RWPE1 (cell line): ENCODE measurements around the gene PID1.
"Not testable (repeated sequence)": the region's sequence is repeated elsewhere in the genome, so short reads cannot be mapped to it uniquely, and the experiment has no call there.

Experiments used
- CTCF ChIA-PET: fragments of 350-600 bp; sonication (Branson Sonifier 250); formaldehyde crosslinking; extraction: SDS; loops from one replicate; lab custom pipeline; 2021; lab: Yijun Ruan, JAX
- POLR2A ChIA-PET: fragments of 400-600 bp; formaldehyde crosslinking; extraction: SDS; loops from one replicate; lab custom pipeline; 2020; ENCODE audit warnings: antibody characterized with exemption; ENCODE audit not compliant: low non-redundant PET; lab: Yijun Ruan, JAX
- DNase-seq: peaks from one replicate; pipeline ENCODE4 v3.0.0; 2012; ENCODE audit warnings: low spot score
- H3K27ac ChIP-seq: fragments of 450-650 bp; 2 replicates; pipeline ENCODE4 v1.5.1; 2017
- CTCF ChIP-seq: fragments of 450-650 bp; conservative IDR thresholded peaks from 2 replicates; pipeline ENCODE4 v1.5.1; 2017; ENCODE audit warnings: low read depth, mild to moderate bottlenecking

PID1 gene

DNA sequence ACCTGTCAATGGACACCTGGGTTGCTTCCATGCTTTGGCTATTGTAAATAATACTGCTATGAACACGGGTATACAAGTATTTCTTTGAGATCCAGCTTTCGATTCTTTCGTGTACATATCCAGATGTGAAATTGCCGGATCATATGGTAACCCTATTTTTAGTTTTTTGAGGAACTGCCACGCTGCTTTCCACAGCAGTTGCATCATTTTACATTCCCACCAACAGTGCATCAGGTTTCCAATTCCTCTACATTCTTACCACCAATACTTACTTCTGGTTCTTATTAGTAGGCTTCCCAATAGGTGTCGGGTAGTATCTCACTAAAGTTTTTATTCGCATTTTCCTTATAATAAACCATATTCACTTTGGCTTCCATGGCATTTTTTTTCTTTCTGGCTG, 69.6 kb downstream of the PID1 start:
- ChIA-PET POLR2A (no interaction called here), CTCF (no interaction called here)
- DNase-seq: no peak
- no peak for TF ChIP-seq CTCF
- H3K27ac ChIP-seq: no peak overlapping the region

DNA sequence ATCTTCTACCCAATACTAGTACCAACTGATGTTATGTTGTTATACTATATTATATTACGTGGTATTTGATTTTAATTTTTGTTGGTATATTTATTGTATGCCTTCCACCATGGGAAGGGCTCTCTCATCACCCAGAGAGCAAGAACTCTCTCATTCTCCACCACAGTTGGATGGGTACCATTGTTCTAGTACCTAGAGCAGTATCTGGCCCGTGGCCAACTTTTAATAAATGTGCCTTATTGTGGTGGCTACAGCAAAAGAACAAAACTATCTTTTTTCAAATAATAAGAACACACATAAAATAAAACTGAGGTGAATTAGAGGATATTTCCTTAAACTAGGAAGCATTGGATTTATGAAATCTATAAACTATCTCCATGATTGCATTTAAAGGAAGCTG, 71.8 kb downstream of the PID1 start:
- TF ChIP-seq CTCF: no peak
- DNase-seq: no peak
- POLR2A ChIA-PET: no interaction called here
- no peak overlapping the region for H3K27ac ChIP-seq
- CTCF ChIA-PET: no interaction called here

DNA sequence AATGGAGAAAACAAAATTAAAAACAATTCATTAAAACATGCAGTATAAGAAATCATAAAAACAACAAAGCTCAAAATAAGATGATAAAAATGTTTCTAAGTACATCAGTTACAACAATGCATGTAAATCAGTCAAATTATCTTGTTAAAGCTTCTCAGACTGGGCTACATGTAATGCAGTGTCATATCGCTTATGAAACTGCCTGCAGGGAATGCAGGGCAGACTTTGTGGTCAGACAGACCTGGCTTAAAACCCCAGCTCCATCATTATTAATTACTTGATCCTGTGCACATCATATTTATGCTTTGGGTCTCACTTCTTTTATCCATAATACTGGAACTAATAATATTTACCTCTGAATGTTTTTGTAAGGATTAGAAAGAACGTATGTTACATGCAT, 74.6 kb downstream of the PID1 start:
- ChIA-PET CTCF (interaction anchor here (0.8 kb wide), 1 partner anchor 75 kb away, joined by 3 read pairs; no protein-coding TSS in a partner anchor), POLR2A (no interaction called here)
- no peak for TF ChIP-seq CTCF

GRCh38 chr2:229195346-229195947, 75.6 kb downstream of the PID1 start:
- no peak for DNase-seq
- TF ChIP-seq CTCF: no peak
- ChIA-PET CTCF (no interaction called here), POLR2A (no interaction called here)
- H3K27ac ChIP-seq: no peak overlapping the region

More for the DNA sequence above, 74.6 kb downstream of the PID1 start:
- DNase-seq: no peak
- H3K27ac ChIP-seq: no peak overlapping the region

- no peak overlapping the region for H3K27ac ChIP-seq
- no peak for TF ChIP-seq CTCF
- ChIA-PET POLR2A (no interaction called here), CTCF (no interaction called here)
- no peak for DNase-seq
Observed at GRCh38 chr2:229193281-229193680, 77.8 kb downstream of the PID1 start.

DNA sequence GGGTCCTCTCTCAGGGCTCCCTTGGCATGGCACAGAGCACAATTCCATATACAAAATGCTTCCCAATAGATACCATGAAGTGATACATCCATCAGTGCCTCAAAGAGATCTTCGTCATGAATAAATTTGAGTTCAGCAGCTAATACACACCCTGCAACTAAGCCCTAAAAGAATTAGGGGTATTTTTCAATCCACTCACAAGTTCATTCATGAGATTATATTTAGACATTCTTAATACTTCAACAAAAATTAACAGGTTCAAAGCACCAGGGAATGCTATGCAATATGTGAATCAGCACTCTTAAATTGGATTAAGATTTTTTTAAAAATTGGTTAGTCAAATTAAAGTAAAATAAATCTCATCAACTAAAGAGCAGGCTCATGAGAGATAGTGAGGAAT, 79.7 kb downstream of the PID1 start:
- DNase-seq: no peak
- ChIA-PET CTCF (no interaction called here), POLR2A (no interaction called here)
- H3K27ac ChIP-seq: no peak overlapping the region
- no peak for TF ChIP-seq CTCF

- H3K27ac ChIP-seq, DNase-seq, POLR2A ChIA-PET, CTCF ChIA-PET: not testable (repeated sequence)
Observed at GRCh38 chr2:229187123-229187522, 84.0 kb downstream of the PID1 start.
